Middle frontal gyrus (tissue), 1 donor: ENCODE results near the gene DOCK10.

Source experiments
- DNase-seq: peaks from one replicate; pipeline ENCODE4 v3.0.0-alpha.2; 2015; ENCODE audit warnings: low spot score; ENCODE audit errors: extremely low spot score

Gene DOCK10

DNA sequence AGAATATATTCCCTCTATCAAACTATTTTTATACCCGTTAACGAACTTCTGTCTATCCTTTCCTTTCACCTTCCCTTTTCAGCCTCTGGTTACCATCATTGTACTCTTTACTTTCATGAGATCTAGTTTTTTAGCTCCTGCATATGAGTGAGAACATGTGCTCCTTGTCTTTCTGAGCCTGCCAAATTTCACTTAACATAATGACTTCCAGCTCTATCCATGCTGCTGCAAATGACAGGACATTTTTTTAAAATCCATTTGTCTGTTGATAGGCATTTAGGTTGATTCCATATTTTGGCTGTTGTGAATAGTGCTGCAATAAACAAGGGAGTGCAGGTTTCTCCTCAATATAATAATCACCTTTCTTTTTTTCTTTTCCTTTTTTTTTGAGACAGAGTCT, 317.9 kb downstream of the DOCK10 start:
- no peak for DNase-seq

GRCh38 chr2:224723586-224724217, 318.6 kb downstream of the DOCK10 start:
- DNase-seq = no peak

DNA sequence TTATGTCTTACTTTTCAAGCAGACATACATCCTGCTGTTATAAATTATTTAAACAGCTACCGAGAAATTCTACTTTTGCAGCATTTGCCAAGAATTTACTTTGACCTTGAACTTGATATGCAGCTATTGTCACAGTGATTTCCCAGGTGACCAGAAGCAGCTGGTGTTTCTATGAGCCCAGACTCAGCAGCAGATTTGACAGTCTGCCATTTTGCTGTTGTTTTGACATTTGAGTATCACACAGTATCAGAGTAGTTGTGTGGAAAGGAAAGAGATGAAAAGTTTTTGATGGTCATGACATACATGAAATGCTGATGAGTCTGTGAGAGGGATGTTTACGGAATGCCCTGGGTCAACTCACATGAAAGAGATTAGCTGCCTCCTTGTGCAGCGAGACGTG, 319.5 kb downstream of the DOCK10 start:
- DNase-seq = no peak

GRCh38 chr2:224722250-224722649, 320.0 kb downstream of the DOCK10 start:
- no peak for DNase-seq

DNA sequence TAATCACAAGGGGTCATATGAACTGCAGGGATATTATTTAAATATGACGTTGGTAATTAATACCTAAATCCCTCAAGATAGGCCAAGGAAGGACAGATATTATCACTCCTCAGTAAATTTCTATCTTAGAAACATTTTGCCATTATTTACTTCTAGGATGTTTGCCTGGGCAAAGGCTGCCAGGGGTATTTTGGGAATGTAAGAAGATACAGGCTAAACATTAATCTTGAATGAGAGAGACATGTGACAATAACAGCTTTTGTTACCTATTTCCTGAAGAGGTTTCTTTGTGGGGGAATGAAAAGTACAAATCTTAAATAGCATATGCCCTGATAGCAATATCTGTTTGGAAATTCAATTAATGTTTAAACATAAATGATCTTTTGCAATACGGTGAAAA, 325.3 kb downstream of the DOCK10 start:
- DNase-seq = no peak

- DNase-seq = no peak
These were observed 326.1 kb downstream of the DOCK10 start, which contains the start of gene CCDC195 for GRCh38 chr2:224716201-224716600. TSS of gene CCDC195 (minus strand) at chr2:224716365. CDS start at chr2:224716365, 0 bp downstream.
